Measurements from ENCODE around the gene AHNAK2.
"Not testable (repeated sequence)": the region's sequence is repeated elsewhere in the genome, so short reads cannot be mapped to it uniquely, and the experiment has no call there.

The AHNAK2 gene

DNA sequence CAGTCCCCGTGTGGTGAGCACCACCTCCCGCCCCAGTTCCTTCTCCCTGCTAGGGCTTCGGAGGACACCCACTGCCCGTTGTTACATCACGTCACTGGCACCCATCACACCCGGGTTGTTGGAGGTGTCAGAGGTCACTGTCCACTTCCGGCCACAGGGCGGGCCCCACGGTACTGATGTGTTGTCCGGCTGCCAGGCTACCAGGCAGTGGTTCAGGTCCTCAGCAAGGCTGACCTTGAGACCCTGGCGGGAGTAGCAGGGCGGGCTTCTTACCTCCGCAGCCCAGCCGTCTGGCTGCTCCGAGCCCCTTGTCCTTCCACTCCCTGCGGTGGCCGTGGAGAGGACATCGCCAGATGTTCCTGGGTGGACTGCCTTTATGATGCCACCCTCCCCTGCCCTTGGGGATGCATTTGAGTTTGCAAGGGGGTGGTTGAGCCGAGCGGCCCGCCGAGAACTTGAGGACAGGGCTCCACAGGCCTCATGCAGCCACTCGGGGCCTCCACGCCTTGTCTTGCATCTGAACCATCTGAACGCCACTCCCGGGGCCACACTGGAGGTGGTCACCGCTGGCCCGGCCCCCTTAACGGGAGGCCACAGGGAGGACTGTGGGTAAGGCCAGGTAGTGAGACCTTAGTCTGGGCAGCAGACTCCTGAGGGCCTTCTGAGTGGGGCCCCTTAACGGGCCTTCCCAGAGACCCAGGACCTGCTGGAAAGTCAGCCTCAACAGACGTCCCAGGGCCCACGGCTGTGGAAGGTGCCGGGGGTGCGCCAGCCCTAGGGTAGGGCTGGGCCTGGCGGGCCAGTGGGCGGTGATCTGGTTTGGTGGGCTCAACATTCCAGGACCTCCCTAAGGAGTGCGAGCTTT, 80.6 kb downstream of the AHNAK2 start:
- DNase-seq (ENCODE audit: low spot score): no peak

DNA sequence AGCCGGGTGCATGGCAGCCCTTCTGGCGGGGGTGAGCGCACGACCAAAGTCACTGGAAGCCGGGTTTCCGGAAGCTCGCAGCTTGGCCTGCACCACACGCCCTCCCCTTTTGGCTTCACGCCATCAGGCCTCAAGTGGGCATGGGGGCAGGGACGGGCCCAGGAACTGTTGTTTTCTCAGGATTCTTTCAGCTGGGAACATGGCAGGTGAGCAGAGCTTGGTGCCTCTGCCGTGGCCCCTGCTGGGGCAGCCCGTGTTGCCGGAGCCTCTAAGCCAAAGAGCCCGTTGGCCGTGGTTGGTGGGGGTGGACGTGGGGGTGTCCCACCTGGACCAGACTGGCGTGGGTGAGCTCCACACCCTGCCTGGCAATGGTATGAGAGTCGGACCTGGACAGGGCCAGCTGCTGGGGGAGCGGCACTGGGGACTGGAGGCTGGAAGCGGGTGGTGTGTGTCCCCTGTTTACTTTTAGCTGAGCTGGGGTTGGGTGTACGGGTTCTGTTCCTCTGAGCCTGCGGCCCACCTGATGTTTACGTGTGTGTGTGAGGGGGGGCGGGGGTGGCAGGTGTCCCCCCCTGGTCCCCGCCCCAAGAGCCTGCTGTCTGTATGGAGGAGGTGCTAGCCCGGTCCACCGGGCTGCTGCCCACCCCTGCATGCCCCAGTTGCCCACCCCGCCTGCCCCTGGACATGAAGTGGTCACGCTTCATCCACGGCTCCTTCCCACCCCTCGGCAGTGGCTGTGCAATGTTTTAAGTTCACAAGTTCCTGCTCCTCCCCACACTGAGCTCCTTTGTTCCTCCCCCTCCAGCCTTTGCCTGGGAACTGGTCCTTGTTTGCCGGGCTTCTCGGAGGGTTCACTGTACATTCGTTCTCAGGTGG, 82.2 kb downstream of the AHNAK2 start:
- DNase-seq (ENCODE audit: low spot score): no peak

DNA sequence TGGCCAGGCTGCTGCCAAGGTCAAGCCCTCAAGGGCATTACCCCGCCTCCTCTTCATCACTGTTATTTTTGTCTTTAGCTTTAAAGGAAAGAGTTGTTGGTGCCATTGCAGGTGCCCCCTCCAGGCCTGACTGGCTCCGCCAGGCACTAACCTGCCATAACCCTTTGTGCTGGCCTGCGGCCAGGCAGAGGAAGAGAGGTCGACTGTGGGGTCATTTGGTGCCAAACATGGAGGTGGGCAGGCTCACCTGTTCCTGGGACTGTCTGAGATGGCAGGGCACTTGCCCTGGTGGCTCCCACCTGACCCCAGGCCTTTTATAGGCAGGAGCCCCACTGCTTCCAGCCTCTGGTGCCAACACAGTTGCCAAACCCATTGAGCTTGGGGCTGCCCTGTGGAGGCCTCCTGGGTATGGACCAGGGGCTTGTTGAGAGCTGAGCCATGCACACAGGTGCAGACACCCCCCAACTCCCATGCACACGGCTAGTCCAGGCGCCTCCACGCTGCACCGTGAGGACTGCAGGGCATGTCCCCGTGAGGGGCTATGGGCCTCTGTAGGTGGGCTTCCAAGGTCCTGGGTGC, 82.9 kb downstream of the AHNAK2 start:
- no peak for DNase-seq (ENCODE audit: low spot score)

DNA sequence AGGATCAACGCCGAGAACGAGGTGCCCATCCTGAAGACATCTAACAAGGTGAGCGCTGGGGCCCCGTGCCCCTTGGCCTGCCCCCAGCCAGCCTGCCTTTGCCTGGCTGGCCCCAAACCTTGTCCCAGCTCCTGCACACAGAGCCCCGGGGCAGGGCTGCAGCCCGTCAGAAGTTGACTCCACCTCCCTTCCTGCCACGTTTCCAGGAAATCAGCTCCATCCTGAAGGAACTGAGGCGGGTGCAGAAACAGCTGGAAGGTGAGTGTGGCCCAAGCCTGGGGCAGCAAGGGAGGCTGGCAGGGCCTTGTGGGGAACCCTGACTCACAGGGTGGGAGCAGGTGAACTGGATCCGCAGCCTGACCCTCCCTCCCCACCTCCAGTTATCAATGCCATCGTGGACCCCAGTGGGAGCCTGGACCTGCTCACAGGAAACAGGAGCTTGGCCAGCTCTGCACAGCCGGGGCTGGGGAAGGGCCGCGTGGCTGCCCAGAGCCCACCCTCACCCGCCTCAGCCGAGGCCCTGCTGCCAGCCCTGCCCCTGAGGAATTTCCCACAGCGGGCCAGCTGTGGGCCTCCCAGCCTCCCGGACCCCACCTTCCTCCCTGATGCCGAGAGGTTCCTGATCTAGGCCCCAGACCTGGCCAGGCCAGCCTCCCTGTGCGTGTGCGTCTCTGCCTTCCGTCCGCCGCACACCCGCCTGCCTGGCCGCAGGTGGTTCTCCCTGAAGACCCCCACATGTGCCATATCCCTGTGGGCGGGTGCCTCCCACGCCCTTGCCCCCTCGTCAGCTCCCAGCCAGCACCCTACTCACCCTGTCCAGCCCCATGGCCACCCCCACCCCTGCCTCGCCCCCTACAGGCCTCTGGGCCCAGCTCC, 83.6 kb downstream of the AHNAK2 start:
- DNase-seq (ENCODE audit: low spot score): no peak

DNA sequence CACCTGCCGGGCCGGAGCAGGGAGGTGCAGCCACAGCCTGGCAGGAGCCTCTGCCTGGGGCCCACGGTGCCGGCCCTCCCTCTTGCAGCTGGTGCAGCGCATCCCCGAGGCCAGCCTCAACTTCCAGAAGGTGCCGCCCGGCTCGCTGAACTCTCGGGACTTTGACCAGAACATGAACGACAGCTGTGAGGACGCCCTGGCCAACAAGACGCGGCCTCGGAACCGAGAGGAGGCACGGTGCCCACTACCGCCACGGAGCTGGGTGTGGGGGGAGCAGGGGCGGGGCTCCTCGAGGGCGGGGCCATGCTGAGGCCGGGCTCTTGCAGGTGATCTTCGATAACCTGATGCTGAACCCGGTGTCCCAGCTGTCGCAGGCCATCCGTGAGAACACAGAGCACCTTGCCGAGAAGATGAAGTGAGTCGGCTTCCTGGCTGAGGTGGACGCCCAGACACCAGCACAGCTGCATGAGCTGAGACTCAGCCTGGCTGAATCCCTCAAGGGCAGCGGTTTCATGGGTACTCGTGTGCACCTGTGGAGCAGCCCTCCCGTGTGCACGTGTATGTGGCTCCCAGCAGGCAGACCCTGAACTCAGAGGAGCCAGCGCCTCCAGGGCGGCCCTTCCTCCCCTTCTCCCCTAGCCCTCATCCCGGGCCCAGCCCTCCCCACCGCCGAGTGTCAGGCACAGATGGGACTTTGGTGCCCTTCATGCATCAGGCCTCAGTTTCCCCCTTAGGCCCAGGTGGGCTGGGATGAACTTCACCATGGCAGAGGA, 84.6 kb downstream of the AHNAK2 start:
- no peak for DNase-seq (ENCODE audit: low spot score)

DNA sequence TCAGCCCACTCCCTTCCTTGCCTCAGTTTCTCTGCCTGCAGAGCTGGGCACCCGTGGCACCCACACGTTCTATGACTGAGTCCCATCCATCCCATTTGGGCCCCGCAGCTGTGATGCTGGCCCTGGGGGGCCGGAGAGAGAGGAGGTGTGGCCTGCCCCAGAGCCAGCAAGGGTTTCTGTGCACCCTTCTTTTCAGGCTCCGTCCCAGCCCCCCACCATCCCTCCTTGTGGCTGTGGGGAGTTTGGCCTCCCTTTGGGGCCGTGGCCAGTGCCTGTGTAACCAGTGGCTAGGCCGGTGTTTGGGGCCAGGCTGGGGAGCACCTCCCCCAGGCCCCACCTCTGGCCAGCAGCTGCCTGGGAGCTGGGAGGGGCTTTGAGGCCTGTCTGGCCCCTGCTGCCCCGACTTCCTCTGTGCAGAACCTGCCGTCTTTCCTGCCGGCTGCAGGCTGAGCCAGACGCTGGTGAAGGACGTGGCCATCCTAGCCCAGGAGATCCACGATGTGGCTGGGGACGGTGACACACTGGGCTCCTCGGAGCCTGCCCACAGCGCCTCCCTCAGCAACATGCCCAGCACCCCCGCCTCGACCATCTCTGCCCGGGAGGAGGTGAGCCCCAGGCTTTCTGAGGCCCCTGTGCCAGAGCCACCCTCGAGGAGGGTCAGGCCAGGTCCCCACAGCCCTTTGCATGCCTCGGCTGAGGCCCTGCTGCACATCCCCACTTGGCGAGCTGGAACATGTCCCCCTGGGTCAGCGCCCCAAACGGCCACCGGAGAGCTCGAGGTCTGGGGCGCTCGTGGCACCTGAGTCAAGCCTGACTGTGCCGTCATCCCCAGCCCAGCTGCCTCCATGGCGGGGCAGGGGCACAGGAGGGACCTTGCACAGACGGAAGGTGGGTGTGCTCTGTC, 85.4 kb downstream of the AHNAK2 start:
- DNase-seq (ENCODE audit: low spot score): no peak

DNA sequence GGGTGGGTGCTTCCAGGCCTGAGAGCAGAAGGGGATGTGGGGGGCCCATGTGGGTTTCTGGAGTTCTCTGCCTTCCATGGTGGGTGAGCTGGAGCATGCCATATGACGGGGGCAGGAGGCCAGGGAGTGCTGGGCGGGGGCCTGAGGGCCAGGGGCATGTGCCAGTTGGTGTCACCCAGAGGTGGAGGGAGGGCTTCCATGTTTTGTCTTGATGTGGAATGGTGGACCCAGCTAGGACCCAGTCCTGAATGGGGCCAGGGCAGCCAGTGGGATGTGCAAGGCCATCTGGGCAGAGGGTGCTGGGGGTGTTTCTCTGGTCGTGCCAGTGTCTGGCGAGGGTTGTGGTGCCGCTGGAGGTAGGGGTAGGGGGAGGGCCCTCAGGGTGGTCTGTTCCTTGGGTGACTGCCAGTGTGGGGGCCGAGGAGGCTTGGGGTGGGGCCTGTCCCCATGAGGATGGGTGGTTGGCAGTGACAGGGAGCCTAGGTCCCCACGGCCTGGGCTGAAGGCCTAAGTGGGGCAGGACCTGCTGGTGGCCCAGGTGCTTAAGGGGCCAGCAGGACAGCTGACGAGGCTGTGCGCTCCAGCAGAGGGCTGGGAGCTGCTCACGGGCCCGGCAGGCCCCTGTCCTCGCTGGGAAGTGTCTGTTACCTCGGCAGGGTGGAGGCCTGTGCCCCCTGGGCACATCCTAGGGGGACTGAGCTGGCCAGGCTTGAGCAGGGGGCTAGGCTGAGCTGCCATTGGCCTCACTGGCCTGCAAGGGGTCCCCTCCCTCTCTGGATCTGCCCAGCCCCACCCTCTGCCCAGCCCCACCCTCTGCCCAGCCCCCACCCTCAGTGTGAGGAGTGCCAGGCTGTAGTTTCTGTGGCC, 86.3 kb downstream of the AHNAK2 start:
- no peak for DNase-seq (ENCODE audit: low spot score)

DNA sequence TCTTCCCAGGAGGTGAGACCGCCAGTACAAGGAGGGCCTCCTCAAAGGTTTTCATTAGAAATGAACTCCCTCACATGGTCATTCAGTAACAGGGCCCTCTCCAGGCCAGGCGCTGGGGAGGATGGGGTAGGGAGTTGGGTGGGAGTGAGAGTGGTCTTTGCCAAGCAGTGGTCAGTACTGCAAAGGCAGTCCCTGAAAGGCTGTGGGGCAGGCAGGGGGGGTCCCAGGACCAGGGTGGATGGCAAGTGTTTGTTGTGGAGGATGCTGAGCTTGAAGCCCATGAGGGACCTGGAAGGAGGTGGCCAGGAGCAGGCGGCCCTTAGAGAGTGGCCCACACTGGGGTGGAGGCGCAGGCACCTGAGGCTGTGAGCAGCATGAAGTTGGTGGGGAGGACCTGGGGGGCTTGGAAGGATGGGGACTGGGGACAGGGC, 87.0 kb downstream of the AHNAK2 start:
- DNase-seq (ENCODE audit: low spot score): no peak

DNA sequence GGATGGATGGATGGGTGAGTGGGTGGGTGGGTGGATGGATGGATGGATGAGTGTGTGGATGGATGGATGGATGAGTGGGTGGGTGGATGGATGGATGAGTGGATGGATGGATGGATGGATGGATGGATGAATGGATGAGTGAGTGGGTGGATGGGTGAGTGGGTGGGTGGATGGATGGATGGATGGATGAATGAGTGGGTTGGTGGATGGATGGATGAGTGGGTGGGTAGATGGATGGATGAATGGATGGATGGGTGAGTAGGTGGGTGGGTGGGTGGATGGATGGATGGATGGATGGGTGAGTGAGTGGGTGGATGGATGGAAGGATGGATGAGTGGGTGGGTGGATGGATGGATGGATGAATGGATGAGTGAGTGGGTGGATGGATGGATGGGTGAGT, 87.9 kb downstream of the AHNAK2 start:
- not testable (repeated sequence) for DNase-seq (ENCODE audit: low spot score)

DNA sequence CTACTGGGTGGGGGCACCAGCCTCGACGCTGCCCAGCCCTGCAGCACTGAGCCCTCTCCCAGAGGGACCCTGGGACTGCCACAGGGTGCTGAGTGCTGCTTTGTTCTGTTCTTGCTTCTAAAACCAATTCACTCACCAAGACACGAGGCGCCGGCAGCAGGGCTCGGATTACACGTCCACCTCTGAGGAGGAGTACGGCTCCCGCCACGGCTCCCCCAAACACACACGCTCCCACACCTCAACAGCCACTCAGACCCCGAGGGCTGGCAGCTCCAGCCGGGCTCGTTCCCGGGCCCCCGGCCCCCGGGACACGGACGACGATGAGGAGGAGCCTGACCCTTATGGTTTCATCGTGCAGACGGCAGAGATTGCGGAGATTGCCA, 88.8 kb downstream of the AHNAK2 start:
- no peak for DNase-seq (ENCODE audit: low spot score)

DNA sequence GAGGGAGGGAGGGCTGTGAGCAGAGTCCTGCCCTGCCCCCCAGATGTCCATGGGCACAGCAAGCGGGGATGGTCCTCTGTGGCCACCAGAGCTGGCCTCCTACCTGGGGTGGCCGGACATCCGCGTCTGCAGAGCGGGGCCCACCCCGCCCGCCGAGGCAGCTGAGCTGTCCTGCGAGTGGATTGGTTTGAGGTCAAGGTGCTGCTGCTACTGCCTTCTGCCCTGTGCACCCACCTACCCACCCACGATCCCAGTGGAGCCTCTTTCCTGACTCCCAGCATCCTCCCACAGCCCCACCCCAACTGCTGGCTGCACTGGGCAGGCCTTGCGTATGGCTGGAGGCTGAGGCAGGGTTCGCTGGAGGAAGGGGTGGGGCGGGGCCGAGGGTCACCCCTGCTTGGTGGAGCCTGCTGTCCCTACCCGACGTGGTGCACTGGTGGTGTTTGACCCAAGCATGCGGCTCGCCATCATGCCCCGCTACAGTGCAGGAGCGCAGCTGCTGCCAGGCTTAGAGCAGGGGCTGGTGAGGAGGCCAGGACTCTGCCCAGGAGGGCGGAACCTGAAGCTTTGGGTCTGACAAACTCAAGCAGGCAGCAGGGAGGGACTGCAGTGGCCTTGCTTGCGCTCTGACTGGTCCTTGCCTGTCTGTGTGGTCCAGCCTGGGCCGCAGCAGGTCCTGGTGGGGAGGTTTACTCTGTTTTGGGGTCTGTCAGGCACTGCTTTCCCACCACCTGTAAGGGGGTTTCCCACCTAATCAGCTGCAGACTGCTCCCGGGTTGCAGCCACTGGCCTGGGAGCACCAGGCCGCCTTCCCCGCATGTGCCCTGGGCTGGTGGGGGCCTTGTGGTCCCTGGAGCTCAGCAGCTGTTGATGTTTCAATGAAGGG, 89.4 kb downstream of the AHNAK2 start:
- DNase-seq (ENCODE audit: low spot score): no peak

DNA sequence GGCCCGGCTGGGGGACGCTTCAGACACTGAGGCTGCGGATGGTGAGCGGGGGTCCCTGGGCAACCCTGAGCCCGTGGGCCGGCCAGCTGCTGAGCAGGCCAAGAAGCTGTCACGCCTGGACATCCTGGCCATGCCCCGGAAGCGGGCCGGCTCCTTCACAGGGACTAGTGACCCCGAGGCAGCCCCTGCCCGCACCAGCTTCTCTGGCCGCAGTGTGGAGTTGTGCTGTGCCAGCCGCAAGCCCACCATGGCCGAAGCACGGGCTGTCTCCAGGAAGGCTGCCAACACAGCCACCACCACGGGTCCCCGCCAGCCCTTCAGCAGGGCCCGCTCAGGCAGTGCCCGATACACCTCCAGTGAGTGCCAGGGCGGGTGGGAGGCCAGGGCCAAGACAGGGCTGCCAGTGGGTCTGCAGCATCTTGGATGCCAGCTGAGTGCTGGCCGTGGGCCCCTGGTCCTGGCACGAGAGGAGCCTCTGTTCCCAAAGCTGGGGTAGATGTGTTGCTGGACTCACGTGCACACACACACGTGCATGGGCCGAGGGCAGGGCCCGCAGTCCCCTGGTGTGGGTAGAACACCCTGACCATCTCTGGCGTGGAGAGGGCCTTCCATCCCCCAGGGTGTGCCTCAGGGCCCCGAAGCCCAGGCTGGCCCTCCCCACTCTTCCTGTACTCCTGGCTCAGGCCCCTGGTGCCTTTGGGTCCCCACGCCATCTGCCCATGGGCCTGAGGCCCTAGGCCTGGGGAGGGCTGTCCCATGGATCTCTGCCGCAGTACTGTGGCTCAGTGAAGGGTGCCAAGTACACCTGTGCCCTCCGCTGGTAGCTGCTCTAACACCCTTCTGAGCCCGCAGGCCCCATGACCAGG, 90.3 kb downstream of the AHNAK2 start:
- DNase-seq (ENCODE audit: low spot score): no peak
